ENCODE results near the gene LHCGR.

The LHCGR gene

GRCh38 chr2:48727560-48727959 is 28.0 kb downstream of the LHCGR start:
- H3K4me3 ChIP-seq (ENCODE audit: low read length): no peak overlapping the region
- H3F3A ChIP-seq (ENCODE audit: control insufficient read depth, insufficient read depth): no peaks in the 10 kb centered on the region
- H3K79me2 ChIP-seq (ENCODE audit: control insufficient read depth, low read length): no peaks in the 10 kb centered on the region
- peak; percentile 10 for TF ChIP-seq CTCF (IDR thresholded peaks at IDR 0.05; ENCODE audit: low read depth, low read length, poor library complexity, severe bottlenecking)
- no peak for TF ChIP-seq EZH2phosphoT487 (IDR thresholded peaks at IDR 0.05; ENCODE audit: borderline replicate concordance, low read length)
- H3K9me2 ChIP-seq (replicated peaks; ENCODE audit: control insufficient read depth, low read length): no peaks in the 10 kb centered on the region
- H3K27me3 ChIP-seq (ENCODE audit: control insufficient read depth, low read length): 0 out of 2 replicates have a peak, but pooled peaks cover 2% of the 10 kb centered on the region
- H4K20me1 ChIP-seq (ENCODE audit: control insufficient read depth, insufficient read depth, low read depth, low read length): no peaks in the 10 kb centered on the region
- no peak overlapping the region for H3K4me2 ChIP-seq (ENCODE audit: low read length)
- no peaks in the 10 kb centered on the region for H3K9me3 ChIP-seq (ENCODE audit: control insufficient read depth, insufficient read depth, low read length)
- H3K4me1 ChIP-seq (ENCODE audit: control insufficient read depth, low read length): no peaks in the 10 kb centered on the region
- H3K36me3 ChIP-seq (ENCODE audit: control insufficient read depth, low read length): no peaks in the 10 kb centered on the region
- no peak overlapping the region for H3K27ac ChIP-seq (ENCODE audit: low read depth, low read length)

- H3K27me3 ChIP-seq (ENCODE audit: control insufficient read depth, low read length): 0 out of 2 replicates have a peak, but pooled peaks cover 2% of the 10 kb centered on the region
- H3K9me2 ChIP-seq (replicated peaks; ENCODE audit: control insufficient read depth, low read length): no peaks in the 10 kb centered on the region
- no peaks in the 10 kb centered on the region for H3K9me3 ChIP-seq (ENCODE audit: control insufficient read depth, insufficient read depth, low read length)
- no peaks in the 10 kb centered on the region for H3F3A ChIP-seq (ENCODE audit: control insufficient read depth, insufficient read depth)
- H3K79me2 ChIP-seq (ENCODE audit: control insufficient read depth, low read length): no peaks in the 10 kb centered on the region
- no peaks in the 10 kb centered on the region for H3K36me3 ChIP-seq (ENCODE audit: control insufficient read depth, low read length)
- H3K4me3 ChIP-seq (ENCODE audit: low read length): no peak overlapping the region
- no peaks in the 10 kb centered on the region for H4K20me1 ChIP-seq (ENCODE audit: control insufficient read depth, insufficient read depth, low read depth, low read length)
- TF ChIP-seq EZH2phosphoT487 (IDR thresholded peaks at IDR 0.05; ENCODE audit: borderline replicate concordance, low read length) (no peak), CTCF (IDR thresholded peaks at IDR 0.05; ENCODE audit: low read depth, low read length, poor library complexity, severe bottlenecking) (no peak)
- no peak overlapping the region for H3K4me2 ChIP-seq (ENCODE audit: low read length)
- no peak overlapping the region for H3K27ac ChIP-seq (ENCODE audit: low read depth, low read length)
- H3K4me1 ChIP-seq (ENCODE audit: control insufficient read depth, low read length): no peaks in the 10 kb centered on the region
Observed at GRCh38 chr2:48725696-48726494, 29.6 kb downstream of the LHCGR start.

GRCh38 chr2:48724278-48724677 is 31.2 kb downstream of the LHCGR start:
- Histone ChIP-seq H3K27ac (ENCODE audit: low read depth, low read length) (no peak overlapping the region), H3K4me2 (ENCODE audit: low read length) (no peak overlapping the region), H3K9me2 (replicated peaks; ENCODE audit: control insufficient read depth, low read length) (no peaks in the 10 kb centered on the region), H3K27me3 (ENCODE audit: control insufficient read depth, low read length) (no peaks in the 10 kb centered on the region), H3K36me3 (ENCODE audit: control insufficient read depth, low read length) (no peaks in the 10 kb centered on the region), H3K79me2 (ENCODE audit: control insufficient read depth, low read length) (no peaks in the 10 kb centered on the region), H3F3A (ENCODE audit: control insufficient read depth, insufficient read depth) (no peaks in the 10 kb centered on the region), H4K20me1 (ENCODE audit: control insufficient read depth, insufficient read depth, low read depth, low read length) (no peaks in the 10 kb centered on the region), H3K4me3 (ENCODE audit: low read length) (no peak overlapping the region), H3K4me1 (ENCODE audit: control insufficient read depth, low read length) (no peaks in the 10 kb centered on the region), H3K9me3 (ENCODE audit: control insufficient read depth, insufficient read depth, low read length) (no peaks in the 10 kb centered on the region)
- no peak for TF ChIP-seq EZH2phosphoT487 (IDR thresholded peaks at IDR 0.05; ENCODE audit: borderline replicate concordance, low read length)
- TF ChIP-seq CTCF (IDR thresholded peaks at IDR 0.05; ENCODE audit: low read depth, low read length, poor library complexity, severe bottlenecking): no peak

Data from DOHH2 (cell line).